ENCODE results near the gene KIZ.

- no peak for TF ChIP-seq CTCF (conservative IDR thresholded peaks at IDR 0.05; ENCODE audit: low read depth, low read length)
- TF ChIP-seq EZH2 (IDR thresholded peaks at IDR 0.05; ENCODE audit: low read length, unreplicated experiment): no peak
- TF ChIP-seq EZH2phosphoT487 (IDR thresholded peaks at IDR 0.05; ENCODE audit: borderline replicate concordance, low read length): no peak
Observed at GRCh38 chr20:21234324-21234723, 108.4 kb downstream of the KIZ start.
